GM18517 (cell line): ENCODE measurements around the gene CNTROB.

Experiments used
- ATAC-seq: cut with Tn5 transposase; IDR thresholded peaks from one replicate; pipeline ENCODE4 v1.9.1; 2021; ENCODE audit warnings: mild to moderate bottlenecking, moderate library complexity; ENCODE audit not compliant: unreplicated experiment

CNTROB gene

GRCh38 chr17:7931709-7932482, at the start of gene CNTROB, which contains the start of gene TRAPPC1:
Gene CNTROB, plus strand, starts transcription at chr17:7932206. Its CDS starts 874 bp downstream, at chr17:7933080.
Gene TRAPPC1, minus strand, starts transcription at chr17:7931946. Its CDS starts 117 bp downstream, at chr17:7931829.
- ATAC-seq, result peak; percentile 93

- ATAC-seq, result no peak
Measured at GRCh38 chr17:7882629-7883028, 49.4 kb upstream of the CNTROB start.

GRCh38 chr17:7883781-7884386, 48.1 kb upstream of the CNTROB start:
- ATAC-seq, result no peak

GRCh38 chr17:7884581-7885366, 47.2 kb upstream of the CNTROB start:
- ATAC-seq, result no peak

GRCh38 chr17:7885367-7886226, 46.4 kb upstream of the CNTROB start:
- ATAC-seq, result no peak

GRCh38 chr17:7886227-7887037, 45.6 kb upstream of the CNTROB start:
- no peak for ATAC-seq

GRCh38 chr17:7887038-7887481, 44.9 kb upstream of the CNTROB start:
- ATAC-seq, result no peak

GRCh38 chr17:7887482-7888183, 44.4 kb upstream of the CNTROB start:
- ATAC-seq, result no peak

- ATAC-seq, result no peak
Measured at GRCh38 chr17:7888184-7888920, 43.7 kb upstream of the CNTROB start, which contains the start of gene CHD3. Gene CHD3, plus strand, starts transcription at chr17:7888789. Its CDS starts 212 bp downstream, at chr17:7889001.

- no peak for ATAC-seq
Measured at GRCh38 chr17:7889166-7889955, 42.6 kb upstream of the CNTROB start.

- ATAC-seq, result no peak
Measured at GRCh38 chr17:7893187-7893880, 38.7 kb upstream of the CNTROB start.

- ATAC-seq, result no peak
Measured at GRCh38 chr17:7894226-7894625, 37.8 kb upstream of the CNTROB start.

GRCh38 chr17:7894866-7895265, 37.1 kb upstream of the CNTROB start:
- no peak for ATAC-seq

- no peak for ATAC-seq
Measured at GRCh38 chr17:7897090-7897489, 34.9 kb upstream of the CNTROB start.

- ATAC-seq, result no peak
Measured at GRCh38 chr17:7897773-7898172, 34.2 kb upstream of the CNTROB start.

GRCh38 chr17:7903154-7904103, 28.6 kb upstream of the CNTROB start:
- ATAC-seq, result no peak
